OCI-LY1 (cell line): ENCODE measurements around the gene KIF25.

ENCODE experiments used
- CTCF ChIP-seq: fragments of 200-600 bp; sonication (generic), shearing (Covaris generic); IDR thresholded peaks from 2 replicates; pipeline ENCODE4 v1.5.1; 2017; ENCODE audit warnings: mild to moderate bottlenecking, antibody characterized with exemption, low read length, moderate library complexity, mixed read lengths
- EZH2 ChIP-seq: fragments of 200-600 bp; sonication (generic), shearing (Covaris generic); IDR thresholded peaks from 2 replicates; pipeline ENCODE4 v1.8.0; 2017; ENCODE audit warnings: borderline replicate concordance, mixed run types, mild to moderate bottlenecking, antibody characterized with exemption, low read length, moderate library complexity, mixed read lengths

GRCh38 chr6:167988945-167989841 lies 8.3 kb upstream of the KIF25 start:
- no peak for TF ChIP-seq CTCF
- no peak for TF ChIP-seq EZH2
